GM12878 (cell line): ENCODE data around the gene TMPRSS9. TPM values are rescaled to one million over a fixed set of nuclear protein-coding genes. Genes with fewer than 3 reads are reported as not detected.

Experiments
- ATAC-seq: fragments of 200-7000 bp; cut with Tn5 transposase; 3 replicates; pipeline ENCODE4 v1.9.1; 2020; ENCODE audit warnings: mild to moderate bottlenecking, moderate library complexity
- BruUV-seq: library from RNA; stranded (reverse); fragments of 400-500 nt; replicated peaks from 2 replicates; lab custom pipeline; 2021; lab: Mats Ljungman, UMichigan
- CTCF ChIA-PET: fragments of 300-600 bp; sonication (Branson Sonifier 250); formaldehyde crosslinking; extraction: SDS; loops from one replicate; lab custom pipeline; 2021; ENCODE audit warnings: inconsistent platforms; lab: Yijun Ruan, JAX
- POLR2A ChIA-PET: fragments of 350-600 bp; formaldehyde crosslinking; extraction: SDS; loops from one replicate; lab custom pipeline; 2021; ENCODE audit warnings: inconsistent platforms; lab: Charles Lee
- RAD21 ChIA-PET: fragments of 300-600 bp; sonication (Branson Sonifier 250); formaldehyde crosslinking; loops from one replicate; lab custom pipeline; 2023; ENCODE audit warnings: antibody characterized with exemption; ENCODE audit not compliant: unreplicated experiment; lab: Charles Lee
- SMC1A ChIA-PET: fragments of 300-600 bp; sonication (Branson Sonifier 250); formaldehyde crosslinking; loops from one replicate; lab custom pipeline; 2023; ENCODE audit not compliant: unreplicated experiment, uncharacterized antibody; lab: Charles Lee
- DNase-seq: peaks from one replicate; pipeline ENCODE4 v3.0.0-alpha.2; 2011; ENCODE audit warnings: low read depth, low spot score
- FAIRE-seq: peaks from 3 replicates; lab custom pipeline; 2011; peaks lifted over from hg19 to GRCh38; lab: Jason Lieb, UNC
- H2AFZ ChIP-seq: 2 replicates; pipeline ENCODE4 v1.6.0; 2011; ENCODE audit warnings: low read depth, low read length, control low read depth; ENCODE audit not compliant: control insufficient read depth
- H3K27ac ChIP-seq: 2 replicates; pipeline ENCODE4 v1.5.1; 2011; ENCODE audit warnings: control low read depth; ENCODE audit not compliant: control insufficient read depth, insufficient read depth
- H3K27me3 ChIP-seq, 2 experiments: replicated peaks in 1 of 2; 2 replicates each; pipeline versions ENCODE4 v1.6.0 to v1.6.1; 2011; ENCODE audit warnings: low read length in 1 of 2; ENCODE audit not compliant: control insufficient read depth in 2 of 2, insufficient read depth in 2 of 2
- H3K36me3 ChIP-seq, 2 experiments: 2 replicates each; pipeline ENCODE4 v1.5.1; 2011; ENCODE audit warnings: low read length in 1 of 2; ENCODE audit not compliant: control insufficient read depth in 2 of 2, insufficient read depth in 2 of 2
- H3K4me1 ChIP-seq: 2 replicates; pipeline ENCODE4 v1.6.1; 2011; ENCODE audit warnings: mild to moderate bottlenecking, low read length, moderate library complexity, mixed read lengths; ENCODE audit not compliant: control insufficient read depth, insufficient read depth
- H3K4me2 ChIP-seq: 2 replicates; pipeline ENCODE4 v1.6.0; 2011; ENCODE audit warnings: control low read depth; ENCODE audit not compliant: control insufficient read depth, insufficient read depth
- H3K4me3 ChIP-seq: fragments of 200-600 bp; sonication (generic); 2 replicates; pipeline ENCODE4 v1.5.1; 2016
- H3K79me2 ChIP-seq: 2 replicates; pipeline ENCODE4 v1.6.0; 2011; ENCODE audit warnings: low read length; ENCODE audit not compliant: control insufficient read depth, insufficient read depth
- H3K9ac ChIP-seq: 2 replicates; pipeline ENCODE4 v1.8.0; 2011; ENCODE audit warnings: low read length, control low read depth, mixed read lengths; ENCODE audit not compliant: control insufficient read depth, insufficient read depth
- H3K9me3 ChIP-seq: replicated peaks from 3 replicates; pipeline ENCODE4 v1.5.1; 2011; ENCODE audit warnings: mild to moderate bottlenecking, low read length; ENCODE audit not compliant: control insufficient read depth, insufficient read depth
- H4K20me1 ChIP-seq: 2 replicates; pipeline ENCODE4 v1.6.0; 2011; ENCODE audit not compliant: control insufficient read depth, insufficient read depth
- MYC ChIP-seq: IDR thresholded peaks from 2 replicates; pipeline ENCODE4 v1.6.1; 2011; ENCODE audit warnings: mild to moderate bottlenecking, low read length, moderate library complexity, inconsistent platforms; ENCODE audit not compliant: insufficient read depth, insufficient replicate concordance, insufficient read length, severe bottlenecking
- WGBS: methylation state at CpG from one replicate; pipeline ENCODE4 v1.1.6; 2016; ENCODE audit warnings: low lambda C conversion rate; ENCODE audit not compliant: insufficient replicate concordance, insufficient coverage; ENCODE audit errors: missing lambda C conversion rate; 5-methylcytosine and 5-hydroxymethylcytosine counted together
- in situ Hi-C: fragments of 300-500 bp; cut with MboI; formaldehyde crosslinking; loops from 9 replicates; pipeline ENCODE4 v1.14.3; 2018; ENCODE audit warnings: mixed read lengths
- intact Hi-C: fragments of 100-400 bp; cut with micrococcal nuclease; formaldehyde crosslinking; loops from one replicate; pipeline ENCODE4 v1.14.2; 2022; ENCODE audit not compliant: unreplicated experiment
- polyA plus RNA-seq, 11 experiments: library from polyadenylated mRNA; depleted of rRNA in 4 of 11; unstranded in 6 of 11; stranded (reverse) in 5 of 11; fragments of >200 nt; fragmentation: Nextera tagmentation in 4 of 11; fragmentation: Illumina TruSeq in 1 of 11; extraction: Ambion mirVana in 4 of 11; extraction: Trizol in 1 of 11; gene quantifications; 1 replicate in 1 of 11; 2 replicates in 10 of 11; pipeline versions ENCODE4 v1.2.1 to v1.2.3, GENCODE V29; 2011 to 2016; ENCODE audit warnings: inconsistent platforms in 2 of 11, missing spikeins in 2 of 11, low read depth in 1 of 11
- total RNA-seq, 4 experiments: library from RNA; depleted of rRNA in 3 of 4; stranded (reverse); fragments of >200 nt in 3 of 4; fragmentation: Illumina TruSeq in 1 of 4; extraction: Trizol in 1 of 4; gene quantifications; 2 replicates each; pipeline versions ENCODE4 v1.2.1 to v1.2.3, GENCODE V29; 2013 to 2021
- TF ChIP-seq, protein P1 (sequence below): fragments of 450-650 bp; formaldehyde crosslinking; IDR thresholded peaks from 2 replicates; pipeline ENCODE4 v1.4.0; 2020; ENCODE audit warnings: mild to moderate bottlenecking, moderate library complexity
- TF ChIP-seq, protein P2 (sequence below): fragments of 450-650 bp; IDR thresholded peaks from 2 replicates; pipeline ENCODE4 v1.6.1; 2017; ENCODE audit warnings: mild to moderate bottlenecking
- TF ChIP-seq, protein P3 (sequence below): fragments of 450-650 bp; IDR thresholded peaks from 2 replicates; pipeline ENCODE4 v1.6.1; 2016; ENCODE audit warnings: mild to moderate bottlenecking, moderate library complexity, borderline replicate concordance

Gene TMPRSS9
- total and polyA plus RNA-seq, 10 of the 15 experiments (the other 5 are each of a cell fraction or from before 2014, with no cell fraction given) = 0.24 TPM; not detected in 9

DNA sequence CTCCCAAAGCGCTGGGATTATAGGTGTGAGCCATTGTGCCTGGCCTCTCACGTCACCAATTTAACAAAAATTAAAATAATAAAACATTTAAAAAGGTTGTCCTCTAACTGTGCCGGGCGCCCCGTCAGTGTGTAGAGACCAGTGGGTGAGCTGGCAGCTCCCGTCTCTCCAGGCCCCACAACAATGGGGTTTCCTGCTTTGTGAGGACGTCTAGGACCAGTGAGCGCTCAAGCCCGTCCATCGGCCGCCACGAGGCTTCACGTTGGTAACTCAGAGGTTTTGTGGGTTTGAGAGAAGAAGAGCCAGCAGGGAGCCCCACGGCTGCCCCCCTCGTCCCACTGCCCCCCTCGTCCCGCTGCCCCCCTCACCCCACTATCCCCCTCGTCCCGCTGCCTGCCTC lies 36.4 kb upstream of the TMPRSS9 start:
- FAIRE-seq (no peak), ATAC-seq (no peak), DNase-seq (no peak)
- SMC1A ChIA-PET = no interaction called here
- Histone ChIP-seq H3K9ac (no peak overlapping the region), H3K4me3 (no peak overlapping the region), H2AFZ (no peak overlapping the region), H4K20me1 (0 out of 2 replicates have a peak, but pooled peaks cover 3% of the 10 kb centered on the region), H3K79me2 (peaks cover 38% of the 10 kb centered on the region), H3K27ac (no peak overlapping the region), H3K4me2 (no peak overlapping the region), H3K36me3 (peaks cover 0 to 6% of the 10 kb centered on the region in 2 experiments; a peak in 2 of 4 replicates), H3K27me3 (no peaks in the 10 kb centered on the region), H3K4me1 (peaks cover 21% of the 10 kb centered on the region), H3K9me3 (no peaks in the 10 kb centered on the region)
- in situ Hi-C loops (no loop called here), intact Hi-C loops (no loop called here)
- CTCF ChIA-PET = no interaction called here
- POLR2A ChIA-PET = interaction anchor here (1.1 kb wide), 1 partner anchor 9 kb away, joined by 3 read pairs; no protein-coding TSS in a partner anchor
- no TSS peak for BruUV-seq
- RAD21 ChIA-PET = no interaction called here
- WGBS = 63% methylated on average over 19 of the region's 19 CpGs
- TF ChIP-seq, protein P1, sequence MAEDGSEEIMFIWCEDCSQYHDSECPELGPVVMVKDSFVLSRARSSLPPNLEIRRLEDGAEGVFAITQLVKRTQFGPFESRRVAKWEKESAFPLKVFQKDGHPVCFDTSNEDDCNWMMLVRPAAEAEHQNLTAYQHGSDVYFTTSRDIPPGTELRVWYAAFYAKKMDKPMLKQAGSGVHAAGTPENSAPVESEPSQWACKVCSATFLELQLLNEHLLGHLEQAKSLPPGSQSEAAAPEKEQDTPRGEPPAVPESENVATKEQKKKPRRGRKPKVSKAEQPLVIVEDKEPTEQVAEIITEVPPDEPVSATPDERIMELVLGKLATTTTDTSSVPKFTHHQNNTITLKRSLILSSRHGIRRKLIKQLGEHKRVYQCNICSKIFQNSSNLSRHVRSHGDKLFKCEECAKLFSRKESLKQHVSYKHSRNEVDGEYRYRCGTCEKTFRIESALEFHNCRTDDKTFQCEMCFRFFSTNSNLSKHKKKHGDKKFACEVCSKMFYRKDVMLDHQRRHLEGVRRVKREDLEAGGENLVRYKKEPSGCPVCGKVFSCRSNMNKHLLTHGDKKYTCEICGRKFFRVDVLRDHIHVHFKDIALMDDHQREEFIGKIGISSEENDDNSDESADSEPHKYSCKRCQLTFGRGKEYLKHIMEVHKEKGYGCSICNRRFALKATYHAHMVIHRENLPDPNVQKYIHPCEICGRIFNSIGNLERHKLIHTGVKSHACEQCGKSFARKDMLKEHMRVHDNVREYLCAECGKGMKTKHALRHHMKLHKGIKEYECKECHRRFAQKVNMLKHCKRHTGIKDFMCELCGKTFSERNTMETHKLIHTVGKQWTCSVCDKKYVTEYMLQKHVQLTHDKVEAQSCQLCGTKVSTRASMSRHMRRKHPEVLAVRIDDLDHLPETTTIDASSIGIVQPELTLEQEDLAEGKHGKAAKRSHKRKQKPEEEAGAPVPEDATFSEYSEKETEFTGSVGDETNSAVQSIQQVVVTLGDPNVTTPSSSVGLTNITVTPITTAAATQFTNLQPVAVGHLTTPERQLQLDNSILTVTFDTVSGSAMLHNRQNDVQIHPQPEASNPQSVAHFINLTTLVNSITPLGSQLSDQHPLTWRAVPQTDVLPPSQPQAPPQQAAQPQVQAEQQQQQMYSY (CRISPR knock-in tag) = no peak
- TF ChIP-seq, protein P2, sequence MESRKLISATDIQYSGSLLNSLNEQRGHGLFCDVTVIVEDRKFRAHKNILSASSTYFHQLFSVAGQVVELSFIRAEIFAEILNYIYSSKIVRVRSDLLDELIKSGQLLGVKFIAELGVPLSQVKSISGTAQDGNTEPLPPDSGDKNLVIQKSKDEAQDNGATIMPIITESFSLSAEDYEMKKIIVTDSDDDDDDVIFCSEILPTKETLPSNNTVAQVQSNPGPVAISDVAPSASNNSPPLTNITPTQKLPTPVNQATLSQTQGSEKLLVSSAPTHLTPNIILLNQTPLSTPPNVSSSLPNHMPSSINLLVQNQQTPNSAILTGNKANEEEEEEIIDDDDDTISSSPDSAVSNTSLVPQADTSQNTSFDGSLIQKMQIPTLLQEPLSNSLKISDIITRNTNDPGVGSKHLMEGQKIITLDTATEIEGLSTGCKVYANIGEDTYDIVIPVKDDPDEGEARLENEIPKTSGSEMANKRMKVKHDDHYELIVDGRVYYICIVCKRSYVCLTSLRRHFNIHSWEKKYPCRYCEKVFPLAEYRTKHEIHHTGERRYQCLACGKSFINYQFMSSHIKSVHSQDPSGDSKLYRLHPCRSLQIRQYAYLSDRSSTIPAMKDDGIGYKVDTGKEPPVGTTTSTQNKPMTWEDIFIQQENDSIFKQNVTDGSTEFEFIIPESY = no peak
- TF ChIP-seq, protein P3, sequence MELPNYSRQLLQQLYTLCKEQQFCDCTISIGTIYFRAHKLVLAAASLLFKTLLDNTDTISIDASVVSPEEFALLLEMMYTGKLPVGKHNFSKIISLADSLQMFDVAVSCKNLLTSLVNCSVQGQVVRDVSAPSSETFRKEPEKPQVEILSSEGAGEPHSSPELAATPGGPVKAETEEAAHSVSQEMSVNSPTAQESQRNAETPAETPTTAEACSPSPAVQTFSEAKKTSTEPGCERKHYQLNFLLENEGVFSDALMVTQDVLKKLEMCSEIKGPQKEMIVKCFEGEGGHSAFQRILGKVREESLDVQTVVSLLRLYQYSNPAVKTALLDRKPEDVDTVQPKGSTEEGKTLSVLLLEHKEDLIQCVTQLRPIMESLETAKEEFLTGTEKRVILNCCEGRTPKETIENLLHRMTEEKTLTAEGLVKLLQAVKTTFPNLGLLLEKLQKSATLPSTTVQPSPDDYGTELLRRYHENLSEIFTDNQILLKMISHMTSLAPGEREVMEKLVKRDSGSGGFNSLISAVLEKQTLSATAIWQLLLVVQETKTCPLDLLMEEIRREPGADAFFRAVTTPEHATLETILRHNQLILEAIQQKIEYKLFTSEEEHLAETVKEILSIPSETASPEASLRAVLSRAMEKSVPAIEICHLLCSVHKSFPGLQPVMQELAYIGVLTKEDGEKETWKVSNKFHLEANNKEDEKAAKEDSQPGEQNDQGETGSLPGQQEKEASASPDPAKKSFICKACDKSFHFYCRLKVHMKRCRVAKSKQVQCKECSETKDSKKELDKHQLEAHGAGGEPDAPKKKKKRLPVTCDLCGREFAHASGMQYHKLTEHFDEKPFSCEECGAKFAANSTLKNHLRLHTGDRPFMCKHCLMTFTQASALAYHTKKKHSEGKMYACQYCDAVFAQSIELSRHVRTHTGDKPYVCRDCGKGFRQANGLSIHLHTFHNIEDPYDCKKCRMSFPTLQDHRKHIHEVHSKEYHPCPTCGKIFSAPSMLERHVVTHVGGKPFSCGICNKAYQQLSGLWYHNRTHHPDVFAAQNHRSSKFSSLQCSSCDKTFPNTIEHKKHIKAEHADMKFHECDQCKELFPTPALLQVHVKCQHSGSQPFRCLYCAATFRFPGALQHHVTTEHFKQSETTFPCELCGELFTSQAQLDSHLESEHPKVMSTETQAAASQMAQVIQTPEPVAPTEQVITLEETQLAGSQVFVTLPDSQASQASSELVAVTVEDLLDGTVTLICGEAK = no peak
- no peak for TF ChIP-seq MYC
